LoVo (cell line): ENCODE measurements around the gene TREX2.

Experiments used
- DNase-seq: peaks from one replicate; pipeline ENCODE4 v3.0.0-alpha.2; 2016; ENCODE audit warnings: low spot score

Gene TREX2

GRCh38 chrX:153475751-153476281, 30.0 kb upstream of the TREX2 start:
- DNase-seq = no peak

DNA sequence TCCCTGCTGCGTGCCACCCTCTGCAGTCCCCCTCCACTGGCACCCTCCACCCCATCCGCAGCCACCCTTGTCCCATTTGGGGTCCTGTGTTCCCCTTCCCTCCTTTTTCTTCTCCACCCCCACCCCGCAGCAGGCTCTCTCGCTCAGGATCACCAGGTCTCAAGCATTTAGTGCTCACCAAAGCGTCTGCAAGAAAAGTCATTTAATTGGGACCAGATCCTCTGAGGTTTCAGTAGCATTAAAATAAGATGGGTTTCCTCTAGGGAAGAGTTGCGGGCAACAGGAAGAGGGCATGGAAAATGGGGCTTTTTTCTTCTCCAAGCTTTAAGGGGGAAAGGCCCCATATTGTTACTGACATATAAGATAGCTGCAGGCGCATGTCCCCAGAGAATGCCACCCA, 29.4 kb upstream of the TREX2 start:
- no peak for DNase-seq

- DNase-seq = no peak
These were observed 28.9 kb upstream of the TREX2 start for GRCh38 chrX:153474718-153475117.

GRCh38 chrX:153474266-153474665, 28.4 kb upstream of the TREX2 start:
- no peak for DNase-seq

DNA sequence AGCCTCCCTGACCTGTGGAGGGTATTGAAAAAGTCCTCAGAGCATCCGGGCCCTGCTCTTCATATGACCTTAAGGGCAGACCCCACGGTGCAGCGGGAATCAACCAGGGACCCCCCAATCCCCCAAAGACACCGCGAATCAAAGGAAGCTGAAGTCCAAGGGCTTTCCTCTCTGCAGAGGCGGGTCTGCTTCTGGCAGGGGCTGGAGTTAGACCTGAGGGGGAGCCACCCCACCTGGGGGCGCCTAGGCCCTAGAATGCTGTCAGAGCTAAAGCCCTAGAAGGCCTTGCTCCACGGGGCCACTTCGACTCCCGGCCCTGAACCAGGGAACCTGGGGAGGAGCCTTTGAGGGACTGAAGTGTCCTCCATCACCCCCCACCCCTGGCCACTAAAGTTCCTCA, 27.3 kb upstream of the TREX2 start:
- DNase-seq = no peak

GRCh38 chrX:153471663-153472280, 25.9 kb upstream of the TREX2 start:
- DNase-seq = no peak

DNA sequence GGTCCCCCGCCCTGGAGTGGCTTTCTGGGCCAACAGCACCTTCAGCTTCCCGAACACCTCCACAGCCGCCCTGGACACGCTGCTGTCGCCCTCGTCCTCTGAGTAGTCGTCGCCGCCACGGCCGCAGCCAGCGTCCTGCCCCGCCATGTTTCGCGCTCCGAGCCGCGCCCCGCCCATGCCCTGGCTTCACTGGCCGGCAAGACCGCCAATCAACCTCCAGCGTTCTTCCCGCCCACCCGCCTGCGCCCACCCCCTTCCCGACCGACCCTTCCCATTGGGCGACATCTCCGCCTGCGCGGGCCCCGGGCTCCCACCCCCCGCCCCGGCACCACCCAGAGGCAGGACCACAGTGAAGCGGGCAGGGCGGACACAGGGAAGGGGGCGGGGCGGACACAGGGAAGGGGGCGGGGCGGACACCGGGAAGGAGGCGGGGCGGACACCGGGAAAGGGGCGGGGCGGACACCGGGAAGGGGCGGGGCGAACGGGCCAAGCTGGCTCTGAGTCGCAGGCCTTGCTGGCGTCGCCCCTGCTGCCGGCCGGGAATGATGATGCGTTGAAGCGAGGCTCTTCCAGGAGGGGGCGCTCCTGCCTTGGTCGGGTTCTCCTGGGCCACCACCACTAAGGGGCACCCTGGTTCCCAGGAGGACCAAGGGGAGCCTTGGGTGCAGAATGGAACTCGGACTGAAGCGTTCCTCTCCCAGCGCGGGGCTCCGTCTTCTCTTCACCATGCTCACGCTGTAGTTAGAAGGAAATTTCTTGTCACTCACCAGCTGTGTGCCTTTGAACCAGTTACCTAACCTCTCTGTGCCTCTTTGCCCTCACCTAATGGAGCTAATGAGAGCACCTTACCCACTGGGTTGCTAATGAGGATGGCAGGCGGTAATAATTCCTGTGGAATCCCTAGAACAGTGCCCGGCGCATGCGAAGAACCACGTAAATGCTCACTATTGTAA, 24.8 kb upstream of the TREX2 start, which contains the start of gene HAUS7:
Gene HAUS7, minus strand, starts transcription at position 166 of the 953 bp plus-strand sequence. Its CDS starts 19 bp downstream, at position 147.
- DNase-seq = peak; percentile 79

GRCh38 chrX:153469811-153470410, 24.1 kb upstream of the TREX2 start:
- DNase-seq = peak; percentile 4

GRCh38 chrX:153468008-153468580, 22.2 kb upstream of the TREX2 start:
- DNase-seq = no peak

GRCh38 chrX:153465691-153466380, 20.0 kb upstream of the TREX2 start:
- DNase-seq = no peak

- DNase-seq = no peak
These were observed 18.3 kb upstream of the TREX2 start for GRCh38 chrX:153464116-153464515.

DNA sequence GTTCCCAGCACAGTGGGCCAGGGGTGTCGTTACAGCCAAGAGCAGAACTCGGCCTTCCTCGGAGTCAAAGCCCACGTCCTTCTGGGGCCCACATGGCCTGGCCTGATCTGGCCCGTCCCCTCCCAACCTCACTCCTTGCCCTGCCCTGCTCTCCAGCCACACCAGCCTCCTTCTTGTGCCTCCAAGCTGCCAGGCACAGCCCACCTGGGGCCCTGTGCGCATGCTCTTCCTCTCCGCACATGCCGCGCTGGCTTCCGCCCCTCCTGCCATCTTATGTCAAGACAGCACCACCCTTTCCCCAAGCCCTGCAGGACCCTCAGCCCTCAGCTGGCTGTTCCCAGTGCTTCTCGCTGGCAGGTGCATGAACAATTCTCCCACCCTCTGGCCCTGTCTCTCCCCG, 17.7 kb upstream of the TREX2 start:
- DNase-seq = no peak

- no peak for DNase-seq
These were observed 17.2 kb upstream of the TREX2 start for GRCh38 chrX:153463031-153463430.

DNA sequence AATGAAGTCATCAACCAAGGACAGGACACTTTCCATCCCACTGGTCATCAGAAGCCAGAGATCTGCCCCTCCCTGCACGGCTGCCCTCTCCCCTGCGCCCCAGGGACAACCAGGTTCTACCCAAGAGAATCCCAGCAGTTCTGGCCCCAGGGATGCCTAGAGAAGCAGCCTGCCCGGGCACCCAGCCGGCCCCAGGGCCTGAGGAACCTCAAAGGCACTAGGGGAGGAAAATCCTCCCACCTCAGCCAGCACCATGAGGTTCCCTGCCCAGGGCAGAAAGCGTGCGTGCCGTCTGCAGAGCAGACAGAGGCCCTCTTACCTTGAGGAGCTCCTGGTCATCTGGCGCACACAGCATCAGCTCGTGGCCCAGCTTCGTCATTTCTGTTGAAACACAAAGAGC, 16.4 kb upstream of the TREX2 start:
- DNase-seq = no peak

DNA sequence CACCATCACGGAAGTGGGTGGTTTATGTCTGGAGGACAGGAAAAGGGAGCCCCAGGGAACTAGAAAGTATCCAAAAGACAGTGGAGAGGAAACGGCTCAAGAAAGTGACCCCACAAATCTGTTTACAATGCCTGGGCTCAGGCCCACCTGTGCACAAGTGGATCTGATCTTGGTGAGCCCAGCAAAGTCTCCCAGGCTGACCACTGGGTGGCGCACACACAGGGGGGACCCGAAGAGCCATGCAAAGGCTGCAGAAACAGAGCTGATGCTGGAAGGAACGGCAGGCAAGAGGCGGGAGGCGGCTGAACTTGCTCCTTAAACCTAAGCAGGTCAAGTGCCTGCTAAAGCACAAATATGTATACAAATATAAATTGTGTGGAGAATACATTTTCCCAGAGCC, 15.0 kb upstream of the TREX2 start:
- DNase-seq = no peak

- DNase-seq = no peak
These were observed 14.1 kb upstream of the TREX2 start for GRCh38 chrX:153459986-153460385.

GRCh38 chrX:153458476-153458875, 12.6 kb upstream of the TREX2 start:
- DNase-seq = no peak

- no peak for DNase-seq
These were observed 12.1 kb upstream of the TREX2 start for GRCh38 chrX:153457827-153458466.

DNA sequence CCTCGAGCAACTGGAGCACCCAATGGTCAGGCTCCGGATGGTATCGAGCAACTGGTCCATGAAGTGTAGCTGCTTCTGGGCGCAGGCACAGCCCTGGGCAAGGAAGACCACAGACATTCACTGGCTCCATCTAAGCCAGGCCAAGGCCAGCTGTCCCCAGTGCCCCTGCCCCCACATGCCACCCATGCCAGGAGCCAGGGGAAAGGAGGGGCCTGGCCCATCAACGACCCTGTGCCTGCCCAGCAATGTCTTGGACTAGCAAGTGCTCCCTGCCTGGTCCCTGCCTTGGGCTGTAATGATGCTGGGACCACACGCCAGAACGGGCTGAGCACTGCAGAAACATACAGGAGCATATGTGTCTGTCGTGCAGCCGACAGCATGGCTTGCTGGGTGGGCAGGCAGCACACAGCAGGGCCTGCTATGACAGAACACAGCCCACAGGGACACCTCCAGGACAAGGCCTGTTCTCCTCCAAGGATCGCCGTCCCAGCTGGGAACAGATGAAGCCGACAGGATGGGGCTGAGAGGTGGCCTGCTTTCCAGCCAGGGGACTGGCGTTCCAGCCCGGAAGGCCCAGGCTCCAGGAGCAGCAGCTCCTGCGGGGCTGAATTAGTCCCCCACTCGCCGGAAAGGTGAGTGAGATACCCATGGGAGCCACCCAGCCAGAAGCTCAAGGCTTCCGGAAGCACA, 11.4 kb upstream of the TREX2 start:
- DNase-seq = no peak

DNA sequence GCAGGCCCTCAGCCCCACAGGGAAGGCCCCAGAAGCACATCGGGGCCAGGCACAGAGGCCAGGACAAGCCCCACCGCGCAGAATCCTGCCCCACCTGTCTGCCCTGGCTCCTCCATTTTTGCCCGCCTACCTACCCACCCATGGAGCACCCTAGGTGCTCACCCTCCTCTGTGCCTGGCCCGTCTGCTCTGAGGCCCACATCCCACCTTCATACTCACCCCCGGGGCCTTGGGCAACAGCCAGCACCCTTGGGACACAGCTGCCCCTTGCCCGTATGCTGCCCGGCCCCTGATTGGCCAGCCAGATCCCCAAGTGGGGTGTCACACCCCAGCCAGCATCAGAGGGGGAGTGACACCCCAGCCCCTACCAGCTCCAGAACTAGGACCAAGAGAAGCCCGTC, 10.8 kb upstream of the TREX2 start:
- DNase-seq = no peak

GRCh38 chrX:153456161-153456560, 10.3 kb upstream of the TREX2 start:
- DNase-seq = no peak
